Spleen (tissue), 11 donors: ENCODE measurements around the gene HOOK1. TPM values are rescaled to one million over a fixed set of nuclear protein-coding genes. Genes with fewer than 3 reads are reported as not detected.

Experiments
- DNase-seq: peaks from one replicate; pipeline ENCODE4 v3.0.0-alpha.2; 2020
- H3K27ac ChIP-seq, 8 donors: fragments of 200-600 bp; sonication (generic) in 7 of 8; 1 replicate in 4 of 8; 2 replicates in 4 of 8; pipeline versions ENCODE4 v1.5.0 to v1.8.0; 2016 to 2021; ENCODE audit warnings: inconsistent platforms in 4 of 8, mild to moderate bottlenecking in 4 of 8, moderate library complexity in 1 of 8
- H3K27me3 ChIP-seq, 7 donors: fragments of 200-600 bp; sonication (generic) in 6 of 7; replicated peaks in 1 of 7; 1 replicate in 4 of 7; 2 replicates in 3 of 7; pipeline versions ENCODE4 v1.5.0 to v1.8.0; 2016 to 2021; ENCODE audit warnings: inconsistent platforms in 3 of 7, mild to moderate bottlenecking in 1 of 7
- H3K36me3 ChIP-seq, 6 donors: fragments of 200-600 bp; sonication (generic) in 5 of 6; 1 replicate in 4 of 6; 2 replicates in 2 of 6; pipeline versions ENCODE4 v1.5.0 to v1.8.0; 2016 to 2021; ENCODE audit warnings: inconsistent platforms in 2 of 6
- H3K4me1 ChIP-seq, 6 donors: fragments of 200-600 bp; sonication (generic) in 5 of 6; 1 replicate in 3 of 6; 2 replicates in 3 of 6; pipeline versions ENCODE4 v1.5.0 to v1.8.0; 2016 to 2021; ENCODE audit warnings: inconsistent platforms in 3 of 6
- H3K4me3 ChIP-seq, 8 donors: fragments of 200-600 bp; sonication (generic) in 7 of 8; 1 replicate in 4 of 8; 2 replicates in 4 of 8; pipeline versions ENCODE4 v1.5.0 to v1.8.0; 2016 to 2021; ENCODE audit warnings: inconsistent platforms in 4 of 8, mild to moderate bottlenecking in 4 of 8, moderate library complexity in 2 of 8
- H3K9me3 ChIP-seq, 8 donors: fragments of 200-600 bp; sonication (generic) in 7 of 8; 1 replicate in 4 of 8; 2 replicates in 4 of 8; pipeline versions ENCODE4 v1.5.0 to v1.8.0; 2016 to 2021; ENCODE audit warnings: inconsistent platforms in 4 of 8
- POLR2A ChIP-seq, 3 donors: fragments of 450-650 bp; IDR thresholded peaks; one replicate each; pipeline ENCODE4 v1.5.1; 2017; ENCODE audit warnings: antibody characterized with exemption in 3 of 3, mild to moderate bottlenecking in 1 of 3
- POLR2AphosphoS5 ChIP-seq, 3 donors: sonication (generic); formaldehyde crosslinking; IDR thresholded peaks; one replicate each; pipeline ENCODE4 v1.5.1; 2017; ENCODE audit warnings: antibody characterized with exemption in 3 of 3
- WGBS, 5 donors: extraction: QIAGEN DNeasy Blood & Tissue Kit in 3 of 5; methylation state at CpG; one replicate each; pipeline versions ENCODE4 v1.1.5 to v1.1.7; 2013 to 2018; 5-methylcytosine and 5-hydroxymethylcytosine counted together
- intact Hi-C: fragments of 100-400 bp; cut with DNase I; formaldehyde crosslinking; loops from one replicate; pipeline ENCODE4 v1.15.0; 2023; ENCODE audit warnings: low total_unique reads
- polyA plus RNA-seq, 3 donors: library from polyadenylated mRNA; stranded (reverse); fragments of 200-250 nt; gene quantifications; one replicate each; pipeline ENCODE4 v1.2.1, GENCODE V29; 2013
- total RNA-seq, 7 donors: library from RNA; depleted of rRNA in 3 of 7; stranded (reverse); fragments of >200 nt in 3 of 7; fragmentation: NEBNext Ultra II Directional in 4 of 7; extraction: Animal tissue kit (Norgen Biotek cat#: 25700) in 4 of 7; gene quantifications; one replicate each; pipeline versions ENCODE4 v1.1.0 to v1.2.1, GENCODE V29; 2016 to 2021
- TF ChIP-seq, protein P1 (sequence below), 11 experiments: fragments of 200-600 bp in 7 of 11; fragments of 450-650 bp in 4 of 11; sonication (generic) in 4 of 11; IDR thresholded peaks in 8 of 11; conservative IDR thresholded peaks in 3 of 11; 1 replicate in 7 of 11; 2 replicates in 4 of 11; pipeline versions ENCODE4 v1.4.0 to v1.8.0; 2016 to 2021; ENCODE audit warnings: antibody characterized with exemption in 11 of 11, inconsistent platforms in 4 of 11, mild to moderate bottlenecking in 1 of 11
- donor health status: healthy with polysubstance abuse.
- donor health status: DM: no; HTN: no; CAD: no; lungs with moderate emphysema.
- donor health status: DM: no; HTN: no; CAD: no.
- donor health status: Bipolar disorder and iron deficiency.
- donor health status: healthy.
- donor health status: DM: no; HTN: no; CAD: no.
- donor health status: DM: yes; HTN: yes; CAD: no.

Gene HOOK1
- total and polyA plus RNA-seq, 10 donors = 1.1 to 6.9 (median 3.9) TPM

GRCh38 chr1:59856725-59857338, 42.1 kb downstream of the HOOK1 start:
- WGBS, 5 donors = 74 to 95% (median 85%) methylated on average over 4 of the region's 4 CpGs
- H3K4me1 ChIP-seq = no peaks in the 10 kb centered on the region
- H3K27ac ChIP-seq = no peak overlapping the region
- no peak overlapping the region for H3K4me3 ChIP-seq
- DNase-seq = no peak
- TF ChIP-seq, protein P1, sequence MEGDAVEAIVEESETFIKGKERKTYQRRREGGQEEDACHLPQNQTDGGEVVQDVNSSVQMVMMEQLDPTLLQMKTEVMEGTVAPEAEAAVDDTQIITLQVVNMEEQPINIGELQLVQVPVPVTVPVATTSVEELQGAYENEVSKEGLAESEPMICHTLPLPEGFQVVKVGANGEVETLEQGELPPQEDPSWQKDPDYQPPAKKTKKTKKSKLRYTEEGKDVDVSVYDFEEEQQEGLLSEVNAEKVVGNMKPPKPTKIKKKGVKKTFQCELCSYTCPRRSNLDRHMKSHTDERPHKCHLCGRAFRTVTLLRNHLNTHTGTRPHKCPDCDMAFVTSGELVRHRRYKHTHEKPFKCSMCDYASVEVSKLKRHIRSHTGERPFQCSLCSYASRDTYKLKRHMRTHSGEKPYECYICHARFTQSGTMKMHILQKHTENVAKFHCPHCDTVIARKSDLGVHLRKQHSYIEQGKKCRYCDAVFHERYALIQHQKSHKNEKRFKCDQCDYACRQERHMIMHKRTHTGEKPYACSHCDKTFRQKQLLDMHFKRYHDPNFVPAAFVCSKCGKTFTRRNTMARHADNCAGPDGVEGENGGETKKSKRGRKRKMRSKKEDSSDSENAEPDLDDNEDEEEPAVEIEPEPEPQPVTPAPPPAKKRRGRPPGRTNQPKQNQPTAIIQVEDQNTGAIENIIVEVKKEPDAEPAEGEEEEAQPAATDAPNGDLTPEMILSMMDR (IDR thresholded peaks at IDR 0.05 in 8 of 11, conservative IDR thresholded peaks at IDR 0.05 in 3 of 11) = no peak
- no peaks in the 10 kb centered on the region for H3K27me3 ChIP-seq
- intact Hi-C loops = no loop called here
- peaks cover 0 to 7% (median 3%) of the 10 kb centered on the region in 8 donors for H3K9me3 ChIP-seq
- H3K36me3 ChIP-seq = peaks cover 0 to 15% (median 0%) of the 10 kb centered on the region in 6 donors

- 89 to 95% (median 93%) methylated on average over 5 of the region's 5 CpGs for WGBS, 5 donors
Measured at GRCh38 chr1:59857679-59858354, 43.1 kb downstream of the HOOK1 start.

DNA sequence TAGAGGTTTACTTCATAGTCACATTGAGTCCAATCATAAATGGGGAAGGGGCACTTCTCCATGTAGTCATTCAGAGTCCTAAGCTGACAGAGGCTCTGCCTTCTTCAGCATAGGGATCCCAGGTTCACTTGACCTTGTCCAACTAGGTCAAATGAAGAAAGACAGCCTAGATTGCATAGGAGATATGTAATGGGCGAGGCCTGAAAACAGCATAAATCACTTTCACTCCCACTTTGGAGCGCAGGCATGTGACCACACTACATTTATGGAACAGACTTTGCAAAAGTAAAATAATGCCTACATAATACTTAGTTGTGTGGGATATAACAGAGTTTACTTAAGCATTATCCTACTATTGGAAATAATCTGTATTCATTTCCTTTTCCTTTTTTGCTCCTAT, 51.7 kb downstream of the HOOK1 start:
- Histone ChIP-seq H3K36me3 (peaks cover 0 to 51% (median 0%) of the 10 kb centered on the region in 6 donors), H3K4me1 (no peaks in the 10 kb centered on the region), H3K27ac (no peak overlapping the region), H3K9me3 (no peaks in the 10 kb centered on the region), H3K4me3 (no peak overlapping the region), H3K27me3 (no peaks in the 10 kb centered on the region)
- TF ChIP-seq POLR2A (IDR thresholded peaks at IDR 0.05) (no peak), POLR2AphosphoS5 (IDR thresholded peaks at IDR 0.05) (no peak)
- TF ChIP-seq, protein P1 (IDR thresholded peaks at IDR 0.05 in 8 of 11, conservative IDR thresholded peaks at IDR 0.05 in 3 of 11) = no peak
- no peak for DNase-seq
- 93 to 100% (median 96%) methylated on average over 2 of the region's 2 CpGs for WGBS, 5 donors
- intact Hi-C loops = no loop called here

More at GRCh38 chr1:59857679-59858354, 43.1 kb downstream of the HOOK1 start:
- intact Hi-C loops = no loop called here
- TF ChIP-seq POLR2AphosphoS5 (IDR thresholded peaks at IDR 0.05) (no peak), POLR2A (IDR thresholded peaks at IDR 0.05) (no peak)
- TF ChIP-seq, protein P1 (IDR thresholded peaks at IDR 0.05 in 8 of 11, conservative IDR thresholded peaks at IDR 0.05 in 3 of 11) = no peak
- Histone ChIP-seq H3K27ac (no peak overlapping the region), H3K36me3 (peaks cover 0 to 15% (median 0%) of the 10 kb centered on the region in 6 donors), H3K27me3 (no peaks in the 10 kb centered on the region), H3K9me3 (peaks cover 0 to 7% (median 3%) of the 10 kb centered on the region in 8 donors), H3K4me1 (no peaks in the 10 kb centered on the region), H3K4me3 (no peak overlapping the region)
- no peak for DNase-seq

- DNase-seq = no peak
- TF ChIP-seq, protein P1 (IDR thresholded peaks at IDR 0.05 in 8 of 11, conservative IDR thresholded peaks at IDR 0.05 in 3 of 11) = no peak
- no peak for TF ChIP-seq POLR2AphosphoS5 (IDR thresholded peaks at IDR 0.05)
- no peak for TF ChIP-seq POLR2A (IDR thresholded peaks at IDR 0.05)
- Histone ChIP-seq H3K27me3 (no peaks in the 10 kb centered on the region), H3K4me3 (no peak overlapping the region), H3K9me3 (peaks cover 2 to 11% (median 6%) of the 10 kb centered on the region in 8 donors), H3K27ac (no peak overlapping the region), H3K36me3 (peaks cover 0 to 49% (median 0%) of the 10 kb centered on the region in 6 donors), H3K4me1 (no peaks in the 10 kb centered on the region)
- intact Hi-C loops = no loop called here
Measured at GRCh38 chr1:59871746-59872145, 57.0 kb downstream of the HOOK1 start.
